OCI-LY3 (cell line): ENCODE measurements around the gene BRI3BP.

Experiments used
- CTCF ChIP-seq: fragments of 200-600, 300-600 bp; sonication (generic); IDR thresholded peaks from 2 replicates; pipeline ENCODE4 v1.5.1; 2014; ENCODE audit warnings: antibody characterized with exemption, low read length, low read depth
- EZH2phosphoT487 ChIP-seq: fragments of 200-600 bp; shearing (Covaris generic); IDR thresholded peaks from 2 replicates; pipeline ENCODE4 v1.6.1; 2018; ENCODE audit warnings: antibody characterized with exemption, mixed run types, low read depth

GRCh38 chr12:125072496-125072895 is 79.1 kb downstream of the BRI3BP start:
- no peak for TF ChIP-seq CTCF
- TF ChIP-seq EZH2phosphoT487, result no peak
